ENCODE results near the gene SENP3.

The SENP3 gene

DNA sequence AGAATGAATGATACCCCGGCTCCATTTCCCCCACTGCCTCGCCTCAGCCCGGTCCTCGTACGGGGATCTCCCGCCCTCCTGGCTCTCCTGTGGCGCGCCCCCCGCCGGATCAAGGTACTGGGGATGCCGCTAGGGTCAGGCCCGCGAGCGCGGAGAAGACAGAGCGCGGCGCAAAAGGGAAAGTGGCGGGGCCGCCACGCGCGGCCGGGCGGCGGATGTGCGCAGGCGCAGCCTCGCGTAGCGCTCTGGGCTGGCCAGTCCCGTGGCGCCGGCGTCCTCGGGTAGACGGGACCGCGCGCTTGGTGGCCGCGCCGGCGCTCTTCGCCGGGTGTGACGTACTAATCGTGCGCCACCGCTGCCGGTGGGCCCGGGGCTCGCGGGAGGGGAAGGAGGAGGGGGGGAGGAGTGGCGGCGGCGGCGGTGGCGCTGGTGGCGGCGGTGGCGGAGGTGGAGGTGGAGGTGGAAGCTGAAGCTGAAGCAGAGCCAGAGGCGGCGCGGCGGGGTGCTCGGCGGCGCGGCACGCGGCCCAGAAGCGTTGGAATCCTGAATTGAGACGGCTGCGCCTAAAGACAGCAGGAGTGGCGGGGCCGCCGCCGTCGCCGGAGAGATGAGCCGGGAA is at the start of gene SENP3:
SENP3 (plus strand) TSS at position 331 of the 619 bp plus-strand sequence. CDS start 1,158 bp downstream, outside the sequence.
- DNase-seq (ENCODE audit: low read depth): peak; percentile 62
- TF ChIP-seq, protein P1, sequence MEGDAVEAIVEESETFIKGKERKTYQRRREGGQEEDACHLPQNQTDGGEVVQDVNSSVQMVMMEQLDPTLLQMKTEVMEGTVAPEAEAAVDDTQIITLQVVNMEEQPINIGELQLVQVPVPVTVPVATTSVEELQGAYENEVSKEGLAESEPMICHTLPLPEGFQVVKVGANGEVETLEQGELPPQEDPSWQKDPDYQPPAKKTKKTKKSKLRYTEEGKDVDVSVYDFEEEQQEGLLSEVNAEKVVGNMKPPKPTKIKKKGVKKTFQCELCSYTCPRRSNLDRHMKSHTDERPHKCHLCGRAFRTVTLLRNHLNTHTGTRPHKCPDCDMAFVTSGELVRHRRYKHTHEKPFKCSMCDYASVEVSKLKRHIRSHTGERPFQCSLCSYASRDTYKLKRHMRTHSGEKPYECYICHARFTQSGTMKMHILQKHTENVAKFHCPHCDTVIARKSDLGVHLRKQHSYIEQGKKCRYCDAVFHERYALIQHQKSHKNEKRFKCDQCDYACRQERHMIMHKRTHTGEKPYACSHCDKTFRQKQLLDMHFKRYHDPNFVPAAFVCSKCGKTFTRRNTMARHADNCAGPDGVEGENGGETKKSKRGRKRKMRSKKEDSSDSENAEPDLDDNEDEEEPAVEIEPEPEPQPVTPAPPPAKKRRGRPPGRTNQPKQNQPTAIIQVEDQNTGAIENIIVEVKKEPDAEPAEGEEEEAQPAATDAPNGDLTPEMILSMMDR (conservative IDR thresholded peaks at IDR 0.05; ENCODE audit: low read depth, low read length): no peak
- H3K4me3 ChIP-seq (ENCODE audit: low read length): peak within 1 kb of the TSS; percentile 81

DNA sequence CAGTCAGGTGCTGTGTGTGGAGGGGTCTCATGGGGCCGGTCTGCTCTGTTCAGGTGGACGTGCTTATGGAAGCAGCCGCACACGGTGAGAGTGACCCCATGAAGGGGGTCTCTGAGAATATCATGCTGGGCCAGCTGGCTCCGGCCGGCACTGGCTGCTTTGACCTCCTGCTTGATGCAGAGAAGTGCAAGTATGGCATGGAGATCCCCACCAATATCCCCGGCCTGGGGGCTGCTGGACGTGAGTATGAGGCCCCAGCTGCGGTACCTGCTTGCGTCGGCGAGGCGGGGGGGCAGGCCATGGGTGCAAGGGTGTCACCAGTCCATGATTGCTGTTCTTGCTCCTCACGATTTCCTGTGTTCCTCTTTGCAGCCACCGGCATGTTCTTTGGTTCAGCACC is 49.6 kb upstream of the SENP3 start:
- TF ChIP-seq, protein P1 (conservative IDR thresholded peaks at IDR 0.05; ENCODE audit: low read depth, low read length): no peak
- no peak for DNase-seq (ENCODE audit: low read depth)
- H3K4me3 ChIP-seq (ENCODE audit: low read length): no peak overlapping the region

DNA sequence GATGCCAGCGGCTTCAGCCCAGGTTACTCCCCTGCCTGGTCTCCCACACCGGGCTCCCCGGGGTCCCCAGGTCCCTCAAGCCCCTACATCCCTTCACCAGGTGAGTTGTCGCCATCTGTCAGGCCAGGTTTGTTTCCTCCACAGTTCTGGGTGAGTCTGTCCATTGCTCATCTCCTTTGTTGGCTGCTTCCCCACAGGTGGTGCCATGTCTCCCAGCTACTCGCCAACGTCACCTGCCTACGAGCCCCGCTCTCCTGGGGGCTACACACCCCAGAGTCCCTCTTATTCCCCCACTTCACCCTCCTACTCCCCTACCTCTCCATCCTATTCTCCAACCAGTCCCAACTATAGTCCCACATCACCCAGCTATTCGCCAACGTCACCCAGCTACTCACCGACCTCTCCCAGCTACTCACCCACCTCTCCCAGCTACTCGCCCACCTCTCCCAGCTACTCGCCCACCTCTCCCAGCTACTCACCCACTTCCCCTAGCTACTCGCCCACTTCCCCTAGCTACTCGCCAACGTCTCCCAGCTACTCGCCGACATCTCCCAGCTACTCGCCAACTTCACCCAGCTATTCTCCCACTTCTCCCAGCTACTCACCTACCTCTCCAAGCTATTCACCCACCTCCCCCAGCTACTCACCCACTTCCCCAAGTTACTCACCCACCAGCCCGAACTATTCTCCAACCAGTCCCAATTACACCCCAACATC is 48.7 kb upstream of the SENP3 start:
- no peak overlapping the region for H3K4me3 ChIP-seq (ENCODE audit: low read length)
- TF ChIP-seq, protein P1 (conservative IDR thresholded peaks at IDR 0.05; ENCODE audit: low read depth, low read length): no peak
- DNase-seq (ENCODE audit: low read depth): no peak

DNA sequence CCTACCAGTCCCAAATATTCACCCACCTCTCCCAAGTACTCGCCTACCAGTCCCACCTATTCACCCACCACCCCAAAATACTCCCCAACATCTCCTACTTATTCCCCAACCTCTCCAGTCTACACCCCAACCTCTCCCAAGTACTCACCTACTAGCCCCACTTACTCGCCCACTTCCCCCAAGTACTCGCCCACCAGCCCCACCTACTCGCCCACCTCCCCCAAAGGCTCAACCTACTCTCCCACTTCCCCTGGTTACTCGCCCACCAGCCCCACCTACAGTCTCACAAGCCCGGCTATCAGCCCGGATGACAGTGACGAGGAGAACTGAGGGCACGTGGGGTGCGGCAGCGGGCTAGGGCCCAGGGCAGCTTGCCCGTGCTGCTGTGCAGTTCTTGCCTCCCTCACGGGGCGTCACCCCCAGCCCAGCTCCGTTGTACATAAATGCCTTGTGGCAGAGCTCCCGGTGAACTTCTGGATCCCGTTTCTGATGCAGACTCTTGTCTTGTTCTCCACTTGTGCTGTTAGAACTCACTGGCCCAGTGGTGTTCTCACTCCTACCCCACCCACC is 47.8 kb upstream of the SENP3 start:
- no peak for DNase-seq (ENCODE audit: low read depth)
- H3K4me3 ChIP-seq (ENCODE audit: low read length): no peak overlapping the region
- TF ChIP-seq, protein P1 (conservative IDR thresholded peaks at IDR 0.05; ENCODE audit: low read depth, low read length): no peak

DNA sequence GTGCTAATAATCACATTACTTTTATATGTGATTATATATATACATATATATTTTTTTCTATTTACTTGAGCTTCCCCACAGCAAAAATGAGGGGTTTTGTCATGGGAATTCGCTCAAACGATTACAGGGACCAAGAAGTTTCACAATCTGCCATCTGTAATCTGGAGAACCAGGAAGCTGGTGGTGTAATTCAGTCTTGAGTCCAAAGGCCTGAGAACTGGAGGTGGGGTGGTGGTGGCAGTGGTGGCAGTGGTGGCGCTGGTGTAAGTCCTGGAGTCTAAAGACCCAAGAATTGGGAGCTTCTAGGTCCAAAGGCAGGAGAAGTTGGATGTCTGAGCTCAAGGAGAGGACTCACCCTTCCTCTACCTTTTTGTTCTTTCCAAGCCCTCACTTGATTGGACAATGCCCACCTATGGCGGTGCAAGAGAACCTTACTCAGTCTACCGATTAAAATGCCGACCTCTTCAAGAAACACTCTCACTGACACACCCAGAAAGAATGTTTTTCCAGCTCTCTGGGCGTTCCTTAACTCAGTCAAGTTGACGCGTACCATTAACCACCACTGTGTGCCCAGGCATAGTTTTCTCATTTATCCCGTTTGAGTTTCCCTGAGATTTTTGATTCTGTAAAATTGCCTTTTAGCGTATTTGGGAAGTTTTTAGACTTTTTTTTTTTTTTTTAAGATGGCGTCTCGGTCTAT is 45.7 kb upstream of the SENP3 start:
- TF ChIP-seq, protein P1 (conservative IDR thresholded peaks at IDR 0.05; ENCODE audit: low read depth, low read length): no peak
- no peak overlapping the region for H3K4me3 ChIP-seq (ENCODE audit: low read length)
- DNase-seq (ENCODE audit: low read depth): no peak

DNA sequence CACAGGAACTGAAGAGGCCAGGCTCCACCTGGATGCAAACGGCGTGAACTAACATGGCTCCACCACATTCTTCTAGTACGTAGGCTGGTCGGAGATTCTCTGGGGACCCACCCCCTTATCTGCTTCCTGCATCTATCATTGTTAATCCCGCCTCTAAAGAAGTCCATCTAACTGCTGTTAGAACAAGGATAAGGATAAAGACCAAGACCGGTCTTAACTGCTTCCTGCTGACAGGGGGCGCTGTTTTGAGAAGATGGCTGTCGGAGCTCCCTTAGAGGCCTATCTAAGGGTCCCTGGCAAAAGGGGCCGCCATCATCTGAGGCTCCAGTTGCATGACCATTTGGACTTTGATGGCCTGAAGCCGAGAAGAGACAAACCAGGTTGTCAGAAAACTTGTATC is 38.7 kb upstream of the SENP3 start:
- TF ChIP-seq, protein P1 (conservative IDR thresholded peaks at IDR 0.05; ENCODE audit: low read depth, low read length): peak; percentile 40
- no peak for DNase-seq (ENCODE audit: low read depth)

More for the DNA sequence above, 38.7 kb upstream of the SENP3 start:
- no peak overlapping the region for H3K4me3 ChIP-seq (ENCODE audit: low read length)

All from retinal pigment epithelial cell (primary cell).